ENCODE measurements around the gene CHTOP. TPM values are rescaled to one million over a fixed set of nuclear protein-coding genes. Genes with fewer than 3 reads are reported as not detected.

The CHTOP gene
- total RNA-seq, 1 donor from 2014 or later = 75.2 TPM

- H3K27ac Mint-ChIP-seq (ENCODE audit: unreplicated experiment) = no peak overlapping the region
- H3K27me3 Mint-ChIP-seq (ENCODE audit: unreplicated experiment) = no peaks in the 10 kb centered on the region
- no peak overlapping the region for H3K4me3 Mint-ChIP-seq (ENCODE audit: unreplicated experiment)
- no peak for DNase-seq (ENCODE audit: extremely low spot score, unreplicated experiment)
- peaks cover 2% of the 10 kb centered on the region for H3K4me1 Mint-ChIP-seq (ENCODE audit: unreplicated experiment)
- TF ChIP-seq CTCF (IDR thresholded peaks at IDR 0.05) = no peak
- no peaks in the 10 kb centered on the region for H3K9me3 Mint-ChIP-seq (ENCODE audit: unreplicated experiment)
- H3K36me3 Mint-ChIP-seq (ENCODE audit: unreplicated experiment) = peaks cover 57% of the 10 kb centered on the region
Observed at GRCh38 chr1:153643816-153644215, 9.9 kb downstream of the CHTOP start.

- TF ChIP-seq CTCF (IDR thresholded peaks at IDR 0.05) = no peak
- Mint-ChIP-seq H3K27ac (ENCODE audit: unreplicated experiment) (no peak overlapping the region), H3K36me3 (ENCODE audit: unreplicated experiment) (peaks cover 41% of the 10 kb centered on the region), H3K27me3 (ENCODE audit: unreplicated experiment) (no peaks in the 10 kb centered on the region), H3K9me3 (ENCODE audit: unreplicated experiment) (no peaks in the 10 kb centered on the region), H3K4me3 (ENCODE audit: unreplicated experiment) (no peak overlapping the region), H3K4me1 (ENCODE audit: unreplicated experiment) (peaks cover 6% of the 10 kb centered on the region)
- no peak for DNase-seq (ENCODE audit: extremely low spot score, unreplicated experiment)
Observed at GRCh38 chr1:153646672-153647345, 12.9 kb downstream of the CHTOP start.

- Mint-ChIP-seq H3K27ac (ENCODE audit: unreplicated experiment) (peak overlapping the region; percentile 73), H3K9me3 (ENCODE audit: unreplicated experiment) (no peaks in the 10 kb centered on the region), H3K27me3 (ENCODE audit: unreplicated experiment) (no peaks in the 10 kb centered on the region), H3K36me3 (ENCODE audit: unreplicated experiment) (peaks cover 37% of the 10 kb centered on the region), H3K4me3 (ENCODE audit: unreplicated experiment) (no peak overlapping the region), H3K4me1 (ENCODE audit: unreplicated experiment) (peaks cover 6% of the 10 kb centered on the region)
- no peak for DNase-seq (ENCODE audit: extremely low spot score, unreplicated experiment)
- TF ChIP-seq CTCF (IDR thresholded peaks at IDR 0.05) = no peak
Observed at GRCh38 chr1:153647346-153647714, 13.5 kb downstream of the CHTOP start.

- no peaks in the 10 kb centered on the region for H3K9me3 Mint-ChIP-seq (ENCODE audit: unreplicated experiment)
- H3K4me1 Mint-ChIP-seq (ENCODE audit: unreplicated experiment) = peaks cover 6% of the 10 kb centered on the region
- H3K36me3 Mint-ChIP-seq (ENCODE audit: unreplicated experiment) = peaks cover 34% of the 10 kb centered on the region
- H3K4me3 Mint-ChIP-seq (ENCODE audit: unreplicated experiment) = no peak overlapping the region
- H3K27me3 Mint-ChIP-seq (ENCODE audit: unreplicated experiment) = no peaks in the 10 kb centered on the region
- TF ChIP-seq CTCF (IDR thresholded peaks at IDR 0.05) = no peak
- no peak overlapping the region for H3K27ac Mint-ChIP-seq (ENCODE audit: unreplicated experiment)
- no peak for DNase-seq (ENCODE audit: extremely low spot score, unreplicated experiment)
Observed at GRCh38 chr1:153648000-153648643, 14.3 kb downstream of the CHTOP start.

GRCh38 chr1:153649137-153649862 is 15.4 kb downstream of the CHTOP start:
- Mint-ChIP-seq H3K36me3 (ENCODE audit: unreplicated experiment) (peaks cover 23% of the 10 kb centered on the region), H3K4me3 (ENCODE audit: unreplicated experiment) (no peak overlapping the region), H3K27me3 (ENCODE audit: unreplicated experiment) (no peaks in the 10 kb centered on the region), H3K9me3 (ENCODE audit: unreplicated experiment) (no peaks in the 10 kb centered on the region), H3K4me1 (ENCODE audit: unreplicated experiment) (peaks cover 6% of the 10 kb centered on the region), H3K27ac (ENCODE audit: unreplicated experiment) (peak overlapping the region; percentile 52)
- no peak for TF ChIP-seq CTCF (IDR thresholded peaks at IDR 0.05)
- no peak for DNase-seq (ENCODE audit: extremely low spot score, unreplicated experiment)

All from osteocyte (in vitro differentiated cells).